Embryonic facial prominence (tissue), 1 donor: ENCODE data around the gene SLC12A5.

ENCODE experiments used
- DNase-seq: peaks from one replicate; pipeline ENCODE4 v3.0.0-alpha.2; 2016; ENCODE audit errors: extremely low spot score

Gene SLC12A5

DNA sequence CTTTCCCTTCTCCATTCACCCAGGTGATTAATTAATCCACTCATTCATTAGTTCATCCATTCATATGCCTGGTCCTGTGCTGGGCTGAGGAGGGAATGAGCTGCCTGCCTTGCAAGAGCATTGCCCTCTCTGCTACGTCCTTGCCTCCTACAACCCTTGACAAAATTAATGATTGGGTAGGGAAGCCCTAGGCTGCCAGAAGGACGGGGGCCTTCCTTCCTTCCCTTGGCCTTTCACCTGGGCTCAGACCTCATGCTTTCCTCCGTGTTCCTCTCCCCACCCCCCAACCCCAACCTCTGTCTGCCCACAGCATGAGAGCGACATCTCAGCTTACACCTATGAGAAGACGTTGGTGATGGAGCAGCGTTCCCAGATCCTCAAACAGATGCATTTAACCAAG lies 25.6 kb downstream of the SLC12A5 start:
- no peak for DNase-seq

DNA sequence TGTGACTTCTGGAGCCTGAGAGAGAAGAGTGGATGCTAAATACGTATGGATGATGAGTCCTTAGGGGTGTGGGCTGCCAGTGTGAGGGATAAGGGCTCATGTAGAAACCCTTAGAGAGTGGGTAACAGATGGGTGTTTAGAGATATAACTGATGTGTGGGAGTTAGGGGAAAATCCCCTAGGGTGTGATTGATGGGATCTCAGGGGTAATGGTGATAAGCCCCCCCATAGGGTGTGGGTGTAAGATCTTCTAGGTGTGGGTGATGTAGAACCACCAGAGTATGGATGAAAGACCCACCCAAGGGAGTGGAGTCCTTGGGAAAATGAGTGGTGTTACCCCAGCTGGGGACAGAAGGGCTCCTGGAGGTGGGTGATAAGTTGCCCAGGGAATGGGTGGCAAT lies 26.3 kb downstream of the SLC12A5 start:
- no peak for DNase-seq

DNA sequence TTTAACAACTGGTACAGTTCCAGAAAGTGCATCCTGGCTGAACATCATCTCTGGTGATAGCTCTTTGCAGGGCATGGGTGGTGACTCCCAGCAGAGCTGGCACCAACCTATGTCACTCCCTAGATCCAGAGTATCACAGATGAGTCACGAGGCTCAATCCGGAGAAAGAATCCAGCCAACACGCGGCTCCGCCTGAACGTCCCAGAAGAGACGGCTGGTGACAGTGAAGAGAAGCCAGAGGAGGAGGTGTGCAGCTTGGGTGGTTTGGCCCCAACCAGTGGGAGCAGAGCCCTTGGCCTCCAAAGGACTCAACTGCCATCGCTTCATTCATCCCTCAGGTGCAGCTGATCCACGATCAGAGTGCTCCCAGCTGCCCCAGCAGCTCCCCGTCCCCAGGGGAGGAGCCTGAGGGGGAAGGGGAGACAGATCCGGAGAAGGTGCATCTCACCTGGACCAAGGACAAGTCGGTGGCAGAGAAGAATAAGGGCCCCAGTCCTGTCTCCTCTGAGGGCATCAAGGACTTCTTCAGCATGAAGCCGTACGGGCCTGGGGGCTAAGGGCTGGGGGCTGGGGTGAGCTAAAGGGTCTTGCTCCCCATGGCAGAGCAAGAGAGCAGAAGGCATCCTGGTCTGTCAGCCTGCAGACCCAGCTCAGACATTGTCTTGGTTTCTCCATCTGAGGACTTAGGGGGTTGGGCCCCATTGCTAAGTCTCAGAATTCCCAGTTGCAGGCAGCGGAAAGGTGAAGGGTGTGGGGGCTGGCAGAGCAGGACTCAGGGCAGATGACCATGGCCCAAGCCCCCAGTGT lies 27.2 kb downstream of the SLC12A5 start:
- DNase-seq: no peak

DNA sequence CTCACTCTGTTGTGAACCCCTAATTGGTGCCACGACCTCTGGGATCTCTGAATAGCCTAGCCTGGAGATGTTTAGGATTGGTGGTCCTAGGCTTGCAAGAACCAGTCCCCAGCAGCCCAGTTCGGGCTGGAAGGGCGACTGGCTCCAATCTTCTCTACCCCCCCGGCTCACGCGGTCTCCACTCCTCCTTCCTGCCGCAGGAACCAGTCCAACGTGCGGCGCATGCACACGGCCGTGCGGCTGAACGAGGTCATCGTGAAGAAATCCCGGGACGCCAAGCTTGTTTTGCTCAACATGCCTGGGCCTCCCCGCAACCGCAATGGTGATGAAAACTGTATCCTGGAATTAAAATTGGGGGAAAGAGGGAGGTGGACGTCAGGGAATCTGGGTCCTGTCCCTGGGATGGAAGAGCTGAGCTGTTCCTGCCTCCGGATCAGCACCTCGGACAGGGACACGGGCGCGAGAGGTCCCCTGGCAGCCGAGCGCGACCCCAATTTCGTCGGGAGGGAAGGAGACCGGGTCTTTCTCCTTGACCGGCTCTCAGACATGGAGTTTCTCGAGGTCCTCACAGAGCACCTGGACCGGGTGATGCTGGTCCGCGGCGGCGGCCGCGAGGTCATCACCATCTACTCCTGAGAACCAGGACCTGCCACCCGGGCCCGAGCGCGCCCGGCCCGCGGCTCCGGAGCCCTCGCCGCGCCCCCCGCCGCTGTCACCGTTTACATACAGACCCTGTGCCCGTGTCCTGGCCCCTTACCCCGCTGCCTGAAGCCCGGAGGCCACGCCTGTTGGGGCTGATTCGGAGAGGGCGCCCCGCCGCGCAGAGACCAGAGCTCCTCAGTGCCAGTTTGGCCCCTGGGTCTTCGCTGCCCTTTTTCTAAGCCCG lies 28.2 kb downstream of the SLC12A5 start:
- no peak for DNase-seq

DNA sequence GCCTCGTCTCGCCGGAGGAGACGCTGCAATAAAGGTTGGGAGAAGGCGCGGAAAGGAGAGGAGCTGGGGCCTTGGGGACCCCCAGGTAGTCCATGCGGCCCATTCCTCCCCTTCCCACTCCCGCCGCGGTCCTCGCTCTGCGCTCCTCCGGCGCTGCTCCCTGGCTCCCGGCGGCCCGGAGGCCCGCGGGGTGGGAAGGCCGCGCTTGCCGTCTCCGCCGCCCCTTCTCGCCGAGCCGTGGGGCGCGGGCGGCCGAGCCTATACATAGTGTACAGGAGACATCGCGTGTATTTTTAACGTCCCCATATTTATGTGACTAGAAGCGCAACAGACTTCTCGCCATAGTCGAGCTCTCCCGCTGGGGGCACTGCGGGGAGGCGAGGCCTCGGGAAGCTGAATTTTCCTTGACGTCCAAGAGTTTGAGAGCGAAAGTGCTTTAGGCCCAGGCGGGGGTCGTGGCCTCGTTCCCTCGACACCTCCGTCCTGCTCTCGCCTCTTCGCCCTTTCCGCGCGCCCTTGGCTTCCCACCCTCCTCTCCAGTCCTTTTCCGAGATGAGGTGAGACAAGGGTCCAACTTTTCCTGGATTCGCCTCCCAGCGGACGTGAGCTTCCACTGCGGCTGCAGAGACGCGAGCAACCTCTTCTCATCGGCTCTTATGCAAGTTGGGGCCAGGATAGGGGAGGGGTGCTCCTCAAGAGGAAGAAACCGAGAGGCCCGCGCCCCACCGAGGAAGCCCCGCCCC lies 29.0 kb downstream of the SLC12A5 start:
- no peak for DNase-seq

DNA sequence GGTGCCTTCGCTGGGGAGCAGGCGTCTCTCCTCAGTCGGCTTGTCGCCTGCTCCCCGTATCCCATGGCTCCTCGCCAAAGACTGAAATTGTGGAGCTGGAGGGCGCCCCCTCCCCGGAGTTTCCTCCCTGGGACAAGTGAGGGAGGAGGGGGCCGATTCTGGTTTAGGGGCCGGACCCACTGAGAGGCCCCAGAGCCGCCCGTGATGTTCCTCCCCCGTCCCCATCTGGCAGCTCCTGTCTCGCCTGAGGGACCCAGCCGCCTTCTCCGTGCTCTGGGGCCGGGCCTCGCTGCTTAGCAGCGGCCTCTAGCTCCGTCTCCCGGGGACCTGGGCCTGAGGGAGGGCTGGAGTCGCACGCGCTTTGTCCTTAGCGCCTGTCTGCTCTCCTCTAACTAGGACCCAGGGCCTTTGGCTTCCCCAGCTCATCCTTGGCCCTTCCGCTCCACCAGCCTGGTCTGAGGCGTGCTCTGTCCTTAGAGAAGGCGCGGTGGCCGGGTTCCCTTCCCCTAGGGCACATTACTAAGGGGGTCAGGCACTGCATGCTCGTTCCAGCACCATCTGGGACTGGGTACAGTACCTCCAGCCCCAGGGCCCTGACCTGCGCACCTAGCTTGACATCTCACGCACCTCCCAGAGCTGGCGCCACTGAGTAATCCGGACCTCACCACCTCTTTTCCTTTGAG lies 29.7 kb downstream of the SLC12A5 start:
- no peak for DNase-seq

DNA sequence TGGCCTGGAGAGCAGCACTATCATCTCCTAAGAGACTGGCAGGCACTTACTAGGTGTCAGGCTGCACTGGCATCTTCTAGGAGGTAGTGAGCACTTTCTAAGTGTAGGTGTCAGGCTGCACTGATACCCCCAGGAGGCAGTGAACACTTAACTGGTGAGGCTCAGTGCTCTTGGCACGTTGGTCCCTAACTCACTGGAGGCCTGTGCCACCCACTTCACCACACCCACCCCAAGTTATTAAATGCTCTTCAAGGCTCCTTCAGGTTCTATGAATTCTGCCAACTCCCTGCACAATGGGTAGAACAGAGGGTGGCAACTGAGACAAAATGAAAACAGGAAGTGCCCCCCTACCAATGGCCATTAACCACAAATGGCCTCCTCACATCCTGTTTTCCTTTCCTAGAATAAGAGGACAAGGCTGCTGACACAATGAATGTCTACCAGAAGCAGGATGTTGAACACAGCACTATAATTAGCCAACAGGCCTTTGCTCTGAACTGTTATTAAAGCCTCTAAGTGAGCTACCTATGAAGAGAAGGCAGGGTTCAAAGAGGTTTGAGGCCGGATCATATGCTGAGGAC lies 31.4 kb downstream of the SLC12A5 start:
- DNase-seq: no peak

DNA sequence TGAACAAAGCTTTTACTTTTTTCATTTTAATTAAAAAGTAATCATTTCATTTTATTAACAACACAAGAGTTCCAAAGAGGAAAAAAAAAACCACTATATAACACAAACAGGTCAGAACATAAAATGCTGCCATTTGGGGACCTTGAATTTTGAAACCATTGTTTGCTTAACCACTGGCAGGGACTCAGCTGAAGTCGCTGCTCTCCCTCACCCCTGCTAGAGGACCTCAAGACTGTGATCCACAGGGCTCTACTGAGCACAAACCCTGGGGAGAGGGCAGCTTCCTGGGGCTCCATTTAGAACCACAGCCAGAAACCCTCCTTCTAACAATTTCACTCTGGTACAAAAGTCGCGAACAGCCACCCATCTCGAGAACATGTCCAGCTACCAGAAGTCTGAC lies 32.0 kb downstream of the SLC12A5 start:
- no peak for DNase-seq

DNA sequence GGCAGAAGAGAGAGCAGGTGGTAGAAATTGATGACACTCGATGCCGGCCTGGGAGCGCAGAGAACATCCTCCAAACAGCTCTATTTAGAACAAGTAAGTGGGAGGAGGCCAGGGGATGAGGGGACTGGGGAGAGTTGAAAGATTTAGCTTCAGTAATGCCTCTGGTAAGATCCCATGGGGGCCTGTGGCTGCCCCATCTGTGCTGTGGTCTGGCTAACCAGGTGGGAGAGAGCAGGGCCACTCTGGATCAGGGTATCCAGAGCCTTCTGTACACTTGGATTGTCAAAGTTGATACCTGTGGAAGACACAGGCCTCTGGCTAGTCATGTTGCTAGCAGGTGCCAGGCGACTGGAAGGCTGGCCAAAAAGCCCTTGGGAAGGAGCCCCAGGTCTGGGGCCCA lies 33.1 kb downstream of the SLC12A5 start:
- DNase-seq: no peak

DNA sequence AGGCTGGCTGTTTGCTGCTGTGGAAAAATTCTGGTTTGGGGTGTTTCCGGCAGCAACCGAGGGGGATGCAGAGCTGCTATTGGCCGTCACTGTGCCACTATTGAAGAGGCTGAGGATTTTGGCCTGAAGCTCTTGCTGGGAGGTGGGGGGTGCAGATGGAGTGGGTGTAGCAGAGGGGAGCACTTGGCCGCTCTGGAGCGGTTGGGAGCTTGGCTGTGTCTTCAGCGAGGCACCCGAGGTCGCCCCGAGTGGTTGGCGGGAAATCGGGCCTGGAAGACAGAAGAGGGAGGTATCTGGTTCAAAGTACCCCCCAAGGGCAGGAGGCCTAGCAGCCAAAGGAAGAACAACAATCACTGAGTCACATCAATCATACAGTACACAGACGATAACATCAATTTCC lies 33.6 kb downstream of the SLC12A5 start:
- no peak for DNase-seq

DNA sequence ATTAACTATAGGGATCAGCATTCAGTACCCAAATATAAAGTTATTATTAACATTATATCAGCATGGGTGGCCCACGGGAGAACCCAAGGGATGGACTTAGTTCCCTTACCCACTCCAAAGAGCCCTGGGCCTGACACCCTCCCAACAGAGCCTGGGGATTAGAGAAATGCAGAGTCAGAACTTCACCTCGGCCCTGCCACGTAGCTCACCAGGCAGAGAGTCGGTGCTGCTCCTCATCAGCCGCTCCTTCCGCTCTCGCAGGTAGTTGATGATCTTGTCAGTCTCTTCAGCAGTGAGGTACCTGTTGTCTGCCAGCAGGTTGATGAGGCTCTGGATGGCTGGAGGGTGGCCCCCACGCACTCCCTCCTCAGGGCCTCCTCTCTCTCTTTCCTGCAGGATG lies 34.1 kb downstream of the SLC12A5 start:
- DNase-seq: no peak

DNA sequence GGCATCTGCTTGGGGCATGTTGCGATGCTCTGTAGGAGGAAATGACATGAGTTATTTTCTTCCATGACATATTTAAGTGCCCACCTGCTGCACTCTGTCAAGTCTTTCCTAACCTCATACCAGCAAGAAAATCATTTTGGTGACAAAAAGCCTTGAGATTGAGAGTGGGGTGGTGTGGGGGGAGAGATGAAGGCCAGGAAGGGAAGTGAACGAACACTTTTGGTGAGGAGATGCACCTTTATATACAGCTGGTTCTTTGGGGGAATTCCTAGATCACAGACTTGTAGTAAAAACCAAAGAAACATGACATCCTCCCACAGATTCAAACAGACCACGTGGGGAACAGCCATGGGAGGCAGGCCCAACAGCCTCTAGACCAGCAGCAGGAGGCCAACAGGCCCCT lies 34.6 kb downstream of the SLC12A5 start:
- DNase-seq: no peak

DNA sequence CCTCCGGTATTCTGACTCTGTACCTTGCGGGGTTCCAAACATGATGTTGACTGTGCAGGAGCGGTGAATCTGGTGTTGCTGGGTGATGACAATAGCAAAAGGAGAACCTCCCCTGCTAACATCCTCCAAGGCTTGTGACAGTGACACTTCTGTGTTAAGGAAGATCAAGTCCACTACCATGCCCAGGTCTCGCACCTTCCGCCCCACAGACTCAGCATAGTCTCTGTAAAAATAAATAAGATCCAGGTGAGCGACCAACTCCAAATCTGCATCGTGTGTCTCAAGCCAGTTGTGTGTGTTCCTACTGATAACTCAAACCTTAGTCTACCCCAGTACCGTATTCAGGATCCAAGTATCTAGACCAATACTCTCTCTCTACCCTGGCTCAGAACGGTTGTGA lies 36.0 kb downstream of the SLC12A5 start:
- DNase-seq: no peak

DNA sequence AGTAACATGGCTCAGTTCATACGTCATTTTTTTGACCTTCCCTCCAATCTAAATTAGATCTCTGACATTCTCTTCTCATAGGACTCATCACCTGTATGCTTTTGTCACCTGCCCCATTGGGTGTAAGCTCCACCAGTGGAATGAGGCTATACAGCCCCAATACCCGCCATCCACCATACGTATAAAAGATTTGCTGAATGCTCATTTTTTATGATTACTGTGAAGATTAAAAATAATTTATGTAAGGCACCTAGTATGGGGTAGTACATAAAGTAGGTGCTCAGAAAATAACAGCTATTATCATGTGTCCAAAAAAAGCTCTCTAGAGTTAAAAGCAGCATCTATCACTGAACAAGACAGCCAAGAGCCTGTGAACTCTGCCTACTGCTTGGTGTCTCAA lies 36.7 kb downstream of the SLC12A5 start:
- DNase-seq: no peak

DNA sequence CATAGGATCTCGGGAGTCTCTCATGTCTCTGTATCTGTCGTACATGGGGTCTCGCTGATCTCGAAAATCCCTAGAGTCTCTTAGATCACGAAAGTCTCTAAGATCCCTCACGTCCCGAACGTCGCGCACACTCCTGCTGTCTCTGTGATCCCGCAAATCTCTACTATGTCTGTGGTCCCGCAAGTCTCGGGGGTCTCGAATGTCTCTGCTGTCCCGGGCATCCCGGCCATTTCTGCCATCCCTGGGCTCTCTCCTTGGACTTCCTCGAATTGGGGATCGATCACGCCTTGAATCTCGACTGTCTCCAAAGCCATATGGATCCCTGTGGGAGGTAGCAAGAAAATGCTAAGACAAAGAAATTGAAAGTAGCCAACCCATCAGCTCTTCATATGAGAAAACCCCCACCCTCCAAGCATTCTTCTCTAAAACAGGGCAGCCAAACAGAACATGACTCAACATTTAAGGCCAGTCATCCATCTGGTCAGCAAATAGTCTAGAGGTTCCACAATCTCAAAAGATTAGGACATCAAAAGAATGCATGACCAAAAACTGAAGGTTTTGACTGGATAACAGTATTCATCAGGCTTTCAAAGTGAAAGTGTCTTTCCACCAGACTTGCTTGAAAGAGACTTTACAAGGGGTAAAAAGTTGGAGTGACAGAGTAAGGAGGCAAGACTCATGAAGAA lies 41.3 kb downstream of the SLC12A5 start:
- DNase-seq: no peak

DNA sequence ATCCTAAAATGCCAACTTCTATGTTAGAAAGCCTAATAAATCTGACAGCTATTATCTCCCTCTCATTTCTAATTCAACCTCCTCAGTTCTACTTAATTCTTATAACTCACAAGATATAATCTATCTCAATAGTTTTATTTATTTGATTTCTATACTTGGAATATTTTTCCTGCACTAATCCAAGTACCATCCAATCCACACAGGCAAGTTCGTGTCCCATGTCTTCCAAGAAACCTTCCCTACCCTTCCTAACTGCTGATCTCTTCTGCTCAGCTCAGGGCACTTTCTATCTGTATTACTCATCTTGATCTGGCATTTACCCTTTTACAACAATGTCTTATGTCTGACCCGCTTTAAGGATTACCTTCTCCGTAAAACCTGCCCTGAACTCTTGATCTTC lies 42.6 kb downstream of the SLC12A5 start:
- DNase-seq: no peak

DNA sequence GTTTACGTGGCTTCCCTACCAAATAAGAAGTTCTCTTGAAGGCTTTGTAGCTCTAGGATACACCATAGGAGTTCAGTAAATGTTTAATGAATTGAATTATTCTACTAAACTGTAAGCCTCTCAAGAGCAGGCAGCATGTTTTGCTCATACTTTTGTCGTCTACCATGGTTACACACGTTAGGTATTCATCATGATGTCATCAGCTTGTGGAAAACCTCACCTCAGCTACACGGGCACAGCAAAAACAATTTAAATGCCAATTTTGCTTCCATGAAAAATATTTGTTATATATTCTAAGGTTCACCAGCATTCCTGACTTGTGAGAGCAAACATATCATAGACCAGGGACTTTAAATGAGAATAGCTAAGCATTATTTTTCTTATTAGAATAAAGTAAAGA lies 44.0 kb downstream of the SLC12A5 start:
- DNase-seq: no peak

DNA sequence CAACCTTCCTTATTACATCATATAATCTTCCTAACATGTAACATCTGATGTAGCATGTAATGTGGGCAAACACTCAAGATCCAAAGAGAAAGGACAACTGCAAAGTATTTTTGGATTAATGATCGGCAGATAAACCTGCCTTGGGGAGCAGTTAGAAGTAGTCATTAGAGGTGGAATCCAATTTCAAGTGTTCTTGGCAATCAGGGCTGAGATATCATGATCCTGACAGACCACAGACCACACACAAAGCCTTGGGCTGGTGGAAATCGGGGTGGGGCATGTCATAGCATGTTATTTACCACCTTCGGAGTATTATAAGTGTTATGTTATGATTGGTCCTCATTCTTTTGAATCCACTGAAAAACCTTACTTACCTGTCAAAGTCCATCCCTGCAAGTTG lies 44.4 kb downstream of the SLC12A5 start:
- DNase-seq: no peak

DNA sequence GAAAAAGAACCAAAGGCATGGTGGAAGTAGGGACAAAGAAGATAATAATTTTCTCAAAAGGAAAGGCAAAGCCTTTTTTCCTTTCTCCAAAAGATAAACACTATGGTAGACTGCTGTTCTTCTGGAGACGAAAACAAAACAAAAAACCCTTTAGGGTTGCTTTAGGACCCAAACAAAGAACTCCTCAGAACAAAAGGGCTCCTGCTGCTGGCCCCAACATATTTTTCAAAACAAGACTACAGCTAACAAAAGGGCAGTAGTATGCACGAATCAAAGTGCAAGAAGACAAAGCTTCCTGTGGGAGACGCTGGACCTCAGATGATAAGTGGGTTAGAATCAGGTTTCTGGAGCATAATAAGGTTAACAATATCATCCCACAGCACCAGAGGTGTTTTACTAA lies 45.0 kb downstream of the SLC12A5 start:
- no peak for DNase-seq

DNA sequence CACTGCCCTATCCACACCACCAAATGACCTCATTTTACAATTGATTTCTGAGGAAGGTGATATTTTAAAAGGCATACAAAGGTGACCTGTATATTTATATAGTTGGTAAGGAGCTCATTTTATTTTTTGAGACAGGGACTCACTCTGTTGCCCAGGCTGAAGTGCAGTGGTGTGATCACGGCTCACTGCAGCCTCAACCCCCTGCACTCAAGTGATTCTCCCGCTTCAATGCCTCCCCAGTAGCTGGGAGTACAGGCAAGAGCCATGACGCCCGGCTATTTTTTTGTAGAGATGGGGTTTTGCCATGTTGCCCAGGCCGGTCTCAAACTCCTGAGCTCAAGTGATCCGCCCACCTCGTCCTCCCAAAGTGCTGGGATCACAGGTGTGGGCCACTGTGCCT lies 47.8 kb downstream of the SLC12A5 start:
- DNase-seq: no peak
